HEK293 (cell line): ENCODE measurements around the gene MUTYH.

ENCODE experiments used
- CTCF ChIA-PET: fragments of 350-600 bp; formaldehyde crosslinking; extraction: SDS; loops from one replicate; lab custom pipeline; 2021; ENCODE audit warnings: antibody characterized with exemption; lab: Yijun Ruan, JAX
- POLR2A ChIA-PET: fragments of 300-600 bp; formaldehyde crosslinking; extraction: SDS; loops from one replicate; lab custom pipeline; 2020; ENCODE audit warnings: antibody characterized with exemption, inconsistent platforms; lab: Yijun Ruan, JAX
- H3K27ac ChIP-seq: fragments of 200-500 bp; sonication (Bioruptor generic); 2 replicates; pipeline ENCODE4 v1.5.1; 2014; ENCODE audit warnings: low read depth, low read length, control low read depth, inconsistent platforms; ENCODE audit errors: extremely low read depth
- H3K36me3 ChIP-seq, 2 experiments: fragments of 200-500 bp in 1 of 2; sonication (Bioruptor generic) in 1 of 2; 1 replicate in 1 of 2; 2 replicates in 1 of 2; pipeline ENCODE4 v1.5.1; 2014 to 2017; ENCODE audit warnings: inconsistent platforms in 2 of 2, low read length in 2 of 2; ENCODE audit not compliant: control insufficient read depth in 2 of 2, insufficient read depth in 1 of 2
- H3K4me1 ChIP-seq: fragments of 200-500 bp; sonication (Bioruptor generic); 2 replicates; pipeline ENCODE4 v1.5.1; 2014; ENCODE audit warnings: mild to moderate bottlenecking, low read length, inconsistent platforms; ENCODE audit not compliant: control insufficient read depth, insufficient read depth
- H3K4me3 ChIP-seq: 2 replicates; pipeline ENCODE4 v1.5.1; 2011; ENCODE audit warnings: low read depth, mild to moderate bottlenecking, control low read depth, low read length, moderate library complexity
- H3K9me3 ChIP-seq: fragments of 200-500 bp; sonication (Bioruptor generic); 2 replicates; pipeline ENCODE4 v1.5.1; 2014; ENCODE audit warnings: low read depth, low read length, inconsistent platforms; ENCODE audit not compliant: control insufficient read depth, insufficient read depth
- GLI2 ChIP-seq: fragments of 450-650 bp; formaldehyde crosslinking; IDR thresholded peaks from 2 replicates; pipeline ENCODE4; 2017; ENCODE audit warnings: missing biosample characterization, missing genetic modification characterization, low read depth, borderline replicate concordance
- HOXC10 ChIP-seq: sonication (generic); formaldehyde crosslinking; IDR thresholded peaks from 2 replicates; pipeline ENCODE4 v1.8.1; 2023; ENCODE audit warnings: mild to moderate bottlenecking, missing genetic modification reagents
- IKZF3 ChIP-seq: fragments of 450-650 bp; IDR thresholded peaks from 2 replicates; pipeline ENCODE4 v1.5.0; 2018; ENCODE audit warnings: missing biosample characterization, mild to moderate bottlenecking, missing genetic modification characterization, moderate library complexity
- KLF16 ChIP-seq: fragments of 450-650 bp; formaldehyde crosslinking; IDR thresholded peaks from 2 replicates; pipeline ENCODE4 v1.5.1; 2017; ENCODE audit warnings: missing biosample characterization, missing genetic modification characterization
- REPIN1 ChIP-seq: fragments of 450-650 bp; formaldehyde crosslinking; IDR thresholded peaks from 2 replicates; pipeline ENCODE4 v1.5.1; 2017; ENCODE audit warnings: missing biosample characterization, missing genetic modification characterization, low read depth
- SCRT1 ChIP-seq: fragments of 450-650 bp; formaldehyde crosslinking; IDR thresholded peaks from 2 replicates; pipeline ENCODE4 v1.5.1; 2016; ENCODE audit warnings: missing biosample characterization, missing genetic modification characterization, borderline replicate concordance
- TRIM28 ChIP-seq: IDR thresholded peaks from 2 replicates; pipeline ENCODE4 v1.6.1; 2011; ENCODE audit warnings: low read length, control low read depth, borderline replicate concordance
- YY2 ChIP-seq: fragments of 450-650 bp; formaldehyde crosslinking; IDR thresholded peaks from 2 replicates; pipeline ENCODE4 v1.5.1; 2016; ENCODE audit warnings: missing biosample characterization, missing genetic modification characterization
- ZNF10 ChIP-seq: fragments of 450-650 bp; formaldehyde crosslinking; IDR thresholded peaks from 2 replicates; pipeline ENCODE4 v1.5.1; 2017; ENCODE audit warnings: missing biosample characterization, missing genetic modification characterization
- ZNF324 ChIP-seq: fragments of 450-650 bp; formaldehyde crosslinking; IDR thresholded peaks from 2 replicates; pipeline ENCODE4 v1.5.1; 2016; ENCODE audit warnings: missing biosample characterization, missing genetic modification characterization
- ZNF335 ChIP-seq: fragments of 450-650 bp; formaldehyde crosslinking; conservative IDR thresholded peaks from 2 replicates; pipeline ENCODE4 v1.5.1; 2016; ENCODE audit warnings: missing biosample characterization, missing genetic modification characterization
- ZNF391 ChIP-seq: fragments of 450-650 bp; formaldehyde crosslinking; IDR thresholded peaks from 2 replicates; pipeline ENCODE4 v1.5.1; 2016; ENCODE audit warnings: low read depth, missing biosample characterization, missing genetic modification characterization, borderline replicate concordance
- ZNF423 ChIP-seq: fragments of 450-650 bp; formaldehyde crosslinking; IDR thresholded peaks from 2 replicates; pipeline ENCODE4 v1.5.1; 2016; ENCODE audit warnings: missing biosample characterization, missing genetic modification characterization
- ZNF514 ChIP-seq: fragments of 450-650 bp; formaldehyde crosslinking; IDR thresholded peaks from 2 replicates; pipeline ENCODE4 v1.5.1; 2016; ENCODE audit warnings: missing biosample characterization, missing genetic modification characterization
- ZNF560 ChIP-seq: fragments of 450-650 bp; formaldehyde crosslinking; IDR thresholded peaks from 2 replicates; pipeline ENCODE4 v1.5.1; 2017; ENCODE audit warnings: missing biosample characterization, missing genetic modification characterization, borderline replicate concordance
- ZNF654 ChIP-seq: fragments of 450-650 bp; formaldehyde crosslinking; IDR thresholded peaks from 2 replicates; pipeline ENCODE4 v1.5.1; 2016; ENCODE audit warnings: low read depth, missing biosample characterization, missing genetic modification characterization
- ZNF660 ChIP-seq: fragments of 450-650 bp; IDR thresholded peaks from 2 replicates; pipeline ENCODE4 v1.5.1; 2018; ENCODE audit warnings: missing biosample characterization, mild to moderate bottlenecking, missing genetic modification characterization
- ZSCAN30 ChIP-seq: fragments of 450-650 bp; IDR thresholded peaks from 2 replicates; pipeline ENCODE4 v1.5.1; 2018; ENCODE audit warnings: missing biosample characterization, mild to moderate bottlenecking, missing genetic modification characterization, moderate library complexity
- TF ChIP-seq, protein P1 (sequence below): fragments of 450-650 bp; formaldehyde crosslinking; IDR thresholded peaks from 2 replicates; pipeline ENCODE4 v1.5.1; 2016; ENCODE audit warnings: missing biosample characterization, missing genetic modification characterization
- TF ChIP-seq, protein P2 (sequence below): fragments of 450-650 bp; formaldehyde crosslinking; IDR thresholded peaks from 2 replicates; pipeline ENCODE4 v1.5.1; 2017; ENCODE audit warnings: missing biosample characterization, missing genetic modification characterization
- TF ChIP-seq, protein P3 (sequence below): fragments of 450-650 bp; formaldehyde crosslinking; IDR thresholded peaks from 2 replicates; pipeline ENCODE4 v1.5.1; 2016; ENCODE audit warnings: missing biosample characterization, missing genetic modification characterization
- TF ChIP-seq, protein P4 (sequence below): fragments of 450-650 bp; formaldehyde crosslinking; IDR thresholded peaks from 2 replicates; pipeline ENCODE4 v1.5.1; 2016; ENCODE audit warnings: missing biosample characterization, missing genetic modification characterization
- TF ChIP-seq, protein P5 (sequence below): fragments of 450-650 bp; formaldehyde crosslinking; IDR thresholded peaks from 2 replicates; pipeline ENCODE4 v1.5.1; 2017; ENCODE audit warnings: missing biosample characterization, missing genetic modification characterization

Gene MUTYH

DNA sequence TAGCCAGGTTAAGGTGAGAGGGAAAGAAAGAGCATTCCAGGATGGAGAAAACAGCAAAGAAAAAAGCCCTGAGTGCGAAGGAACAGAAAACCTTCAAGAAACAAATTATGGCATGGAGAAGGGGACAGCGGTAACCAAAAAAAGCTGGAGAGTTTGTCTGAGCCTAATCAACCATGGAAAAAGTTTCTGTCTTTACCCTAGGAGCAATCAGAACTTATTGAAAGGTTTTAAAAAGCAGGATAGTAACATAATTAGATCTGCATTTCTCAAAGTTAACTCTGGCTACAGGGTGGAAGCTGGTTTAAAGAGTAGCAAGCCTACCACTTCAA is 39.6 kb downstream of the MUTYH start:
- ChIA-PET POLR2A (interaction anchor here (0.7 to 2.0 kb wide), 3 partner anchors 286 to 515 kb away, joined by 3 to 5 read pairs (median 4); partner anchors contain the start of gene UROD), CTCF (interaction anchor here (0.6 to 13.3 kb wide), 14 partner anchors 9 to 1025 kb away, joined by 3 to 304 read pairs (median 4); partner anchors contain the start of genes BEST4, HECTD3, MUTYH and TOE1)
- Histone ChIP-seq H3K4me1 (peaks cover 5% of the 10 kb centered on the region; the same call in 1 of the 2 replicates), H3K4me3 (no peak overlapping the region), H3K36me3 (no peaks in the 10 kb centered on the region), H3K27ac (no peak overlapping the region), H3K9me3 (no peaks in the 10 kb centered on the region)
- TF ChIP-seq, protein P1, sequence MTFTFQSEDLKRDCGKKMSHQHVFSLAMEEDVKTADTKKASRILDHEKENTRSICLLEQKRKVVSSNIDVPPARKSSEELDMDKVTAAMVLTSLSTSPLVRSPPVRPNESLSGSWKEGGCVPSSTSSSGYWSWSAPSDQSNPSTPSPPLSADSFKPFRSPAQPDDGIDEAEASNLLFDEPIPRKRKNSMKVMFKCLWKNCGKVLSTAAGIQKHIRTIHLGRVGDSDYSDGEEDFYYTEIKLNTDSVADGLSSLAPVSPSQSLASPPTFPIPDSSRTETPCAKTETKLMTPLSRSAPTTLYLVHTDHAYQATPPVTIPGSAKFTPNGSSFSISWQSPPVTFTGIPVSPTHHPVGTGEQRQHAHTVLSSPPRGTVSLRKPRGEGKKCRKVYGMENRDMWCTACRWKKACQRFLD (tag by site-specific recombination): no peak
- no peak for TF ChIP-seq KLF16 (tag by site-specific recombination)
- no peak for TF ChIP-seq YY2
- TF ChIP-seq HOXC10: no peak
- TF ChIP-seq ZNF391 (tag by site-specific recombination): no peak
- no peak for TF ChIP-seq ZNF514
- TF ChIP-seq REPIN1 (tag by site-specific recombination): no peak
- no peak for TF ChIP-seq SCRT1 (tag by site-specific recombination)
- TF ChIP-seq, protein P2, sequence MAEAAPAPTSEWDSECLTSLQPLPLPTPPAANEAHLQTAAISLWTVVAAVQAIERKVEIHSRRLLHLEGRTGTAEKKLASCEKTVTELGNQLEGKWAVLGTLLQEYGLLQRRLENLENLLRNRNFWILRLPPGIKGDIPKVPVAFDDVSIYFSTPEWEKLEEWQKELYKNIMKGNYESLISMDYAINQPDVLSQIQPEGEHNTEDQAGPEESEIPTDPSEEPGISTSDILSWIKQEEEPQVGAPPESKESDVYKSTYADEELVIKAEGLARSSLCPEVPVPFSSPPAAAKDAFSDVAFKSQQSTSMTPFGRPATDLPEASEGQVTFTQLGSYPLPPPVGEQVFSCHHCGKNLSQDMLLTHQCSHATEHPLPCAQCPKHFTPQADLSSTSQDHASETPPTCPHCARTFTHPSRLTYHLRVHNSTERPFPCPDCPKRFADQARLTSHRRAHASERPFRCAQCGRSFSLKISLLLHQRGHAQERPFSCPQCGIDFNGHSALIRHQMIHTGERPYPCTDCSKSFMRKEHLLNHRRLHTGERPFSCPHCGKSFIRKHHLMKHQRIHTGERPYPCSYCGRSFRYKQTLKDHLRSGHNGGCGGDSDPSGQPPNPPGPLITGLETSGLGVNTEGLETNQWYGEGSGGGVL (tag by site-specific recombination): no peak
- no peak for TF ChIP-seq ZNF560 (tag by site-specific recombination)

DNA sequence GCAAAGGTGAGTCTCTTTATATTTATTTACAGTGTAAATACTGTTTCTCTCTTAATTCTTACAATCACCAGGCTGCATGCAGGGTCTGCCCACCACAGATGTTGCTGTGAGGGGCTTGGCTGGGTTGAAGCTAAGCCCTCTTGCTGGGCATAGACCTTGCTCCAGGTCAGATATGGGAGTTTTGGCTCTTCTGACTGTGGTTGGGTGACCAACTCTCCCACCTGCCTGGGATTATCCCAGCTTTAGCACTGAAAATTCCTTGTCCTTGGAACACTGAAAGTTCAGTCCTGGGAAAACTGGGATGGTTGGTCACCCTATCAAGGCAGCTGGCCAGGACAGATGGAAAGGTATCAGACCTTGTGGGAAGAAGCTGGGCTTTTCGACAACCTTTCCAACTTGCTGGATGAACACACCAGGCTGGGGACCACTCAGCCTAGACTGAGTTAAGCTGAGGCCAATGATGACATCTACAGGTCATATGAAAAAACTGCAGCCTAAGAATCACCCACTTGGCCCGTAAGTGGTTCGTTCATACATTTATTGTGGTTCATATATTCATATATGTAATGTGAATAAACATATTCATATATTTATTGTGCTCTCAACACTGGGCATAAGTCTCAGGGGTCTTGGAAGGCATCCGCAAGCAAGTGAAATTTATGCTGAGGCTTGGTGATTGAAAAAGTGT is 40.1 kb downstream of the MUTYH start:
- POLR2A ChIA-PET: interaction anchor here (0.6 to 2.0 kb wide), 3 partner anchors 285 to 440 kb away, joined by 3 to 5 read pairs (median 4); partner anchors contain the start of gene UROD
- H3K27ac ChIP-seq: no peak overlapping the region
- CTCF ChIA-PET: interaction anchor here (0.6 to 13.3 kb wide), 27 partner anchors 9 to 578 kb away, joined by 3 to 304 read pairs (median 4); partner anchors contain the start of genes BEST4, HECTD3, MUTYH and PLK3
- H3K36me3 ChIP-seq: no peaks in the 10 kb centered on the region
- H3K9me3 ChIP-seq: no peaks in the 10 kb centered on the region
- H3K4me3 ChIP-seq: no peak overlapping the region
- TF ChIP-seq GLI2 (tag by site-specific recombination): no peak
- TF ChIP-seq, protein P2 (tag by site-specific recombination): no peak
- TF ChIP-seq ZNF324 (tag by site-specific recombination): no peak
- peak; percentile 49; the same call in 1 of the 2 replicates for TF ChIP-seq ZNF660 (tag by site-specific recombination)
- 0 out of 2 replicates have a peak, but pooled peaks have one; percentile 26 for TF ChIP-seq TRIM28
- peak; percentile 53; the same call in 1 of the 2 replicates for TF ChIP-seq IKZF3 (tag by site-specific recombination)
- TF ChIP-seq, protein P3, sequence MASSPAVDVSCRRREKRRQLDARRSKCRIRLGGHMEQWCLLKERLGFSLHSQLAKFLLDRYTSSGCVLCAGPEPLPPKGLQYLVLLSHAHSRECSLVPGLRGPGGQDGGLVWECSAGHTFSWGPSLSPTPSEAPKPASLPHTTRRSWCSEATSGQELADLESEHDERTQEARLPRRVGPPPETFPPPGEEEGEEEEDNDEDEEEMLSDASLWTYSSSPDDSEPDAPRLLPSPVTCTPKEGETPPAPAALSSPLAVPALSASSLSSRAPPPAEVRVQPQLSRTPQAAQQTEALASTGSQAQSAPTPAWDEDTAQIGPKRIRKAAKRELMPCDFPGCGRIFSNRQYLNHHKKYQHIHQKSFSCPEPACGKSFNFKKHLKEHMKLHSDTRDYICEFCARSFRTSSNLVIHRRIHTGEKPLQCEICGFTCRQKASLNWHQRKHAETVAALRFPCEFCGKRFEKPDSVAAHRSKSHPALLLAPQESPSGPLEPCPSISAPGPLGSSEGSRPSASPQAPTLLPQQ (tag by site-specific recombination): peak; percentile 65; the same call in 1 of the 2 replicates
- TF ChIP-seq, protein P4, sequence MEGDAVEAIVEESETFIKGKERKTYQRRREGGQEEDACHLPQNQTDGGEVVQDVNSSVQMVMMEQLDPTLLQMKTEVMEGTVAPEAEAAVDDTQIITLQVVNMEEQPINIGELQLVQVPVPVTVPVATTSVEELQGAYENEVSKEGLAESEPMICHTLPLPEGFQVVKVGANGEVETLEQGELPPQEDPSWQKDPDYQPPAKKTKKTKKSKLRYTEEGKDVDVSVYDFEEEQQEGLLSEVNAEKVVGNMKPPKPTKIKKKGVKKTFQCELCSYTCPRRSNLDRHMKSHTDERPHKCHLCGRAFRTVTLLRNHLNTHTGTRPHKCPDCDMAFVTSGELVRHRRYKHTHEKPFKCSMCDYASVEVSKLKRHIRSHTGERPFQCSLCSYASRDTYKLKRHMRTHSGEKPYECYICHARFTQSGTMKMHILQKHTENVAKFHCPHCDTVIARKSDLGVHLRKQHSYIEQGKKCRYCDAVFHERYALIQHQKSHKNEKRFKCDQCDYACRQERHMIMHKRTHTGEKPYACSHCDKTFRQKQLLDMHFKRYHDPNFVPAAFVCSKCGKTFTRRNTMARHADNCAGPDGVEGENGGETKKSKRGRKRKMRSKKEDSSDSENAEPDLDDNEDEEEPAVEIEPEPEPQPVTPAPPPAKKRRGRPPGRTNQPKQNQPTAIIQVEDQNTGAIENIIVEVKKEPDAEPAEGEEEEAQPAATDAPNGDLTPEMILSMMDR: peak; percentile 54; the same call in 1 of the 2 replicates
- TF ChIP-seq ZNF423: no peak
- TF ChIP-seq, protein P5, sequence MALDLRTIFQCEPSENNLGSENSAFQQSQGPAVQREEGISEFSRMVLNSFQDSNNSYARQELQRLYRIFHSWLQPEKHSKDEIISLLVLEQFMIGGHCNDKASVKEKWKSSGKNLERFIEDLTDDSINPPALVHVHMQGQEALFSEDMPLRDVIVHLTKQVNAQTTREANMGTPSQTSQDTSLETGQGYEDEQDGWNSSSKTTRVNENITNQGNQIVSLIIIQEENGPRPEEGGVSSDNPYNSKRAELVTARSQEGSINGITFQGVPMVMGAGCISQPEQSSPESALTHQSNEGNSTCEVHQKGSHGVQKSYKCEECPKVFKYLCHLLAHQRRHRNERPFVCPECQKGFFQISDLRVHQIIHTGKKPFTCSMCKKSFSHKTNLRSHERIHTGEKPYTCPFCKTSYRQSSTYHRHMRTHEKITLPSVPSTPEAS (tag by site-specific recombination): no peak
- TF ChIP-seq ZNF10 (tag by site-specific recombination): no peak
- TF ChIP-seq ZNF335 (tag by site-specific recombination): 0 out of 2 replicates have a peak, but pooled peaks have one; percentile 26
- 0 out of 2 replicates have a peak, but pooled peaks have one; percentile 11 for TF ChIP-seq ZSCAN30 (tag by site-specific recombination)
- peak; percentile 93 for TF ChIP-seq ZNF654 (tag by site-specific recombination)
- H3K4me1 ChIP-seq: peaks cover 5% of the 10 kb centered on the region; the same call in 1 of the 2 replicates
